HG03439 (cell line): Measurements from ENCODE around the gene DYRK1B.
"Not testable (repeated sequence)": the region's sequence is repeated elsewhere in the genome, so short reads cannot be mapped to it uniquely, and the experiment has no call there.

Experiments used
- ATAC-seq: cut with Tn5 transposase; IDR thresholded peaks from one replicate; pipeline ENCODE4 v1.9.1; 2021; ENCODE audit warnings: mild to moderate bottlenecking, moderate library complexity; ENCODE audit not compliant: unreplicated experiment

DYRK1B gene

GRCh38 chr19:39814111-39814510 is 19.9 kb downstream of the DYRK1B start:
- ATAC-seq: not testable (repeated sequence)

GRCh38 chr19:39813264-39813993 is 20.5 kb downstream of the DYRK1B start:
- no peak for ATAC-seq

DNA sequence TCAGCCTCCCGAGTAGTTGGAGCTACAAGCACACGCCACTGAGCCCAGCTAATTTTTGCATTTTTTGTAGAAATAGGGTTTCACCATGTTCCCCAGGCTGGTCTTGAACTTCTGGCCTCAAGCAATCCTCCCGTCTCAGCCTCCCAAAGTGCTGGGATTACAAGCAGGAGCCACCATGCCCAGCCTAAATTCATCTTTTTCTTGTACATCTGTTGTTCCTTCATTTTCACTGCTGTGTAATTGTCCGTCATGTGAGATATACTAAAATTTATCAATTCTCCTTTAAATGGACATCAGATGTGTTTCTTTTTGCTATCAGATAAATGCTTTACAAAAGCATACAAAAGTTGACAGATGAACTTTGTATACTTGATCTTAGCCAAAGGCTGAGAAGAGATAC is 22.9 kb downstream of the DYRK1B start:
- ATAC-seq: no peak

DNA sequence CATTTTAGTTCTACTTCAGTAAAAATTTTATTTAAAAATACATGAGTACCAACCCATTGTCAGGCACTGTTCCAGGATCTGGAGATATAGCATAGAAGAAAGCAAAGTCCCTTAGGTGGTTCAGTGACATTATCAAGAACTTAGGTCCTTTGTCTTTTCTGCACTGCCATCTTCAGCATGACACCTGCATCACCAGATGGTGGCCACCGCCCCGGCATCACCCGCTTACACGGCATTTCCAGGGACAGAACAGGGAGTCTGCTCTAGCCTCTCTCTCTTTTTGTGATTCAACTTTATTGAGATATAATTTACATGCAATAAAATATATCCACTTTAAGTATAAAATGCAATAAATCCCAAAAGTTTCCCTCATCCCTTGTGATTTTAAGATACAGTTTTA is 23.5 kb downstream of the DYRK1B start:
- no peak for ATAC-seq

- no peak for ATAC-seq
Observed at GRCh38 chr19:39809368-39809767, 24.6 kb downstream of the DYRK1B start.

DNA sequence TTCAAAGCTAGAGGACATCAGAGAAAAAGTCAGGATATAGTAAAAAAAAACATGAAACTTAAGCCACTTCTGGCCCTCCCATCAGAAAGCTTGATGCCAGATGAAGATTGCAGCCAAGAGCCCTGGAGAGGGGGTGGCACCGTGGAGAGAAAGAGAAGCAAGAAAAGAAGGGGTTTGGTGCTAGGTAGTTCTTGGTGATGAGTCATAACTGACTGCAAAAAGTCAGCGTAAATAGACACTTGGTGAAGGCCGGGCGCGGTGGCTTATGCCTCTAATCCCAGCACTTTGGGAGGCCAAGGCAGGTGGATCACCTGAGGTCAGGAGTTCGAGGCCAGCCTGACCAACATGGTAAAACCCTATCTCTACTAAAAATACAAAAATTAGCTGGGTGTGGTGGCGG is 25.3 kb downstream of the DYRK1B start:
- ATAC-seq: not testable (repeated sequence)

GRCh38 chr19:39807846-39808364 is 26.1 kb downstream of the DYRK1B start:
- no peak for ATAC-seq

GRCh38 chr19:39805104-39805503 is 28.9 kb downstream of the DYRK1B start:
- ATAC-seq: no peak

- ATAC-seq: no peak
Observed at GRCh38 chr19:39802958-39803357, 31.0 kb downstream of the DYRK1B start.

GRCh38 chr19:39797083-39797482 is 36.9 kb downstream of the DYRK1B start:
- no peak for ATAC-seq

- no peak for ATAC-seq
Observed at GRCh38 chr19:39796000-39796498, 37.9 kb downstream of the DYRK1B start.

GRCh38 chr19:39795001-39795400 is 39.0 kb downstream of the DYRK1B start:
- no peak for ATAC-seq

- peak; percentile 75 for ATAC-seq
Observed at GRCh38 chr19:39792999-39793546, 40.9 kb downstream of the DYRK1B start.

DNA sequence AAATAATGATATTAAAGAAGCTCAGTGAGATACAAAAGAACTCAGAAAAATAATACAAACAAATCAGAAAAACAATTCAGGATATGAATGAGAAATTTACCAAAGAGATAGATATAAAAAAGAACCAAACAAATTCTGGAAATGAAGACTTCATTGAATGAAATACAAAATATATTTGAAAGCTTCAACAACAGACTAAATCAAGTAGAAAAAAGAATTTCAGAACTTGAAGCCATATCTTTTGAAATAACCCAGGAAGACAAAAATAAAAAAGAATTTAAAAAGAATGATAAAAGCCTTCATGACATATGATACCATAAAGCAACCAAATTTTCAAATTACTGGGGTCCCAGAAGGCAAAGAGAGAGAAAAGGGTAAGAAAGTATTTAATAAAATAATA is 45.7 kb downstream of the DYRK1B start:
- ATAC-seq: no peak

DNA sequence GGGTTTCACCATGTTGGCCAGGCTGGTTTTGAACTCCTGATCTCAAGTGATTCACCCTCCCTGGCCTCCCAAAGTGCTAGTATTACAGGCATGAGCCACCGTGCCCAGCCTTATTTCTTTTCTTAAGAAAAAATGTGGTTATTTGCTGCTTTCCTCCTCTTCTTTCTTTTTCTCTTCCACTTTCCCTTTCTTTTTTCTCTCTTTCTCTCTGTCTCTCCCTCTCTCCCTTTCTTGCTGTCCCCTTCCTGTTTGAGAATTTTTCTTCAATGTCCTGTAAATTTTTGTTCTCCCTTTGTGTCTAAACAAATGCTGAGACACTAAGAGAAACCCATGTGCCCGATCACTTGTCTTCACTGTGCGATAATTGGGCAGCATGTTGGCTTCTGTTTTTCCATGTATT is 53.1 kb downstream of the DYRK1B start:
- ATAC-seq: no peak

GRCh38 chr19:39778763-39779162 is 55.2 kb downstream of the DYRK1B start, which contains the start of gene LEUTX:
Gene LEUTX, plus strand, starts transcription at chr19:39778854. Its CDS starts 67 bp downstream, at chr19:39778921.
- no peak for ATAC-seq
